Fibroblast of lung (primary cell): Measurements from ENCODE around the gene RAB40B. TPM values are rescaled to one million over a fixed set of nuclear protein-coding genes. Genes with fewer than 3 reads are reported as not detected.

Experiments used
- DNase-seq, 2 donors: peaks; one replicate each; pipeline versions ENCODE4 v3.0.0 to v3.0.0-alpha.2; 2010; ENCODE audit warnings: low read depth in 2 of 2
- H2AFZ ChIP-seq: 2 replicates; pipeline ENCODE4 v1.5.1; 2012; ENCODE audit warnings: low read length, control low read depth, inconsistent platforms
- H3K27ac ChIP-seq: 2 replicates; pipeline ENCODE4 v1.5.1; 2011; ENCODE audit warnings: low read length, control low read depth; ENCODE audit not compliant: insufficient read depth
- H3K27me3 ChIP-seq: 2 replicates; pipeline ENCODE4 v1.5.1; 2011; ENCODE audit warnings: mild to moderate bottlenecking, low read length; ENCODE audit not compliant: control insufficient read depth, insufficient read depth
- H3K36me3 ChIP-seq: 2 replicates; pipeline ENCODE4 v1.5.1; 2011; ENCODE audit warnings: low read length; ENCODE audit not compliant: control insufficient read depth, insufficient read depth
- H3K4me1 ChIP-seq: 2 replicates; pipeline ENCODE4 v1.5.1; 2011; ENCODE audit warnings: low read length; ENCODE audit not compliant: control insufficient read depth, insufficient read depth; ENCODE audit errors: extremely low read depth
- H3K4me2 ChIP-seq: 2 replicates; pipeline ENCODE4 v1.5.1; 2011; ENCODE audit warnings: low read length, control low read depth; ENCODE audit not compliant: insufficient read depth; ENCODE audit errors: extremely low read depth
- H3K4me3 ChIP-seq, 4 experiments: fragments of 200-600 bp in 1 of 4; sonication (generic) in 1 of 4; replicated peaks in 1 of 4; 2 replicates each; pipeline ENCODE4 v1.5.1; 2011 to 2016; ENCODE audit warnings: low read length in 4 of 4, low read depth in 3 of 4, mild to moderate bottlenecking in 3 of 4, control low read depth in 2 of 4, inconsistent platforms in 1 of 4, mixed read lengths in 1 of 4; ENCODE audit not compliant: insufficient read depth in 1 of 4; ENCODE audit errors: control extremely low read depth in 1 of 4
- H3K79me2 ChIP-seq: 2 replicates; pipeline ENCODE4 v1.5.1; 2012; ENCODE audit warnings: mild to moderate bottlenecking, low read length, inconsistent platforms; ENCODE audit not compliant: control insufficient read depth, insufficient read depth
- H3K9ac ChIP-seq: 2 replicates; pipeline ENCODE4 v1.5.1; 2011; ENCODE audit warnings: mild to moderate bottlenecking, low read length, control low read depth; ENCODE audit not compliant: insufficient read depth
- H3K9me3 ChIP-seq: 2 replicates; pipeline ENCODE4 v1.5.1; 2012; ENCODE audit warnings: low read depth, low read length; ENCODE audit not compliant: control insufficient read depth, insufficient read depth
- H4K20me1 ChIP-seq: 2 replicates; pipeline ENCODE4 v1.5.1; 2011; ENCODE audit warnings: low read length; ENCODE audit not compliant: control insufficient read depth, insufficient read depth; ENCODE audit errors: extremely low read depth
- EZH2 ChIP-seq: IDR thresholded peaks from 2 replicates; pipeline ENCODE4 v1.5.1; 2012; ENCODE audit warnings: low read length, control low read depth, mild to moderate bottlenecking; ENCODE audit errors: missing control alignments
- polyA plus RNA-seq, 2 donors: library from polyadenylated mRNA; depleted of rRNA in 1 of 2; stranded (reverse) in 1 of 2; unstranded in 1 of 2; fragments of >200 nt; gene quantifications; 2 replicates each; pipeline ENCODE4 v1.2.1, GENCODE V29; 2011 to 2012; ENCODE audit warnings: missing spikeins in 1 of 2
- total RNA-seq: library from RNA; depleted of rRNA; stranded (reverse); fragments of >200 nt; gene quantifications from 2 replicates; pipeline ENCODE4 v1.2.1, GENCODE V29; 2014
- TF ChIP-seq, protein P1 (sequence below), 2 donors: IDR thresholded peaks in 1 of 2; conservative IDR thresholded peaks in 1 of 2; 1 replicate in 1 of 2; 2 replicates in 1 of 2; pipeline ENCODE4 v1.5.1; 2011 to 2012; ENCODE audit warnings: low read length in 2 of 2, control low read depth in 1 of 2, inconsistent platforms in 1 of 2, low read depth in 1 of 2, mild to moderate bottlenecking in 1 of 2

Gene RAB40B
- total and polyA plus RNA-seq, 2 donors (not counting 1 experiment from before 2014, with no cell fraction given) = 3.3 TPM

DNA sequence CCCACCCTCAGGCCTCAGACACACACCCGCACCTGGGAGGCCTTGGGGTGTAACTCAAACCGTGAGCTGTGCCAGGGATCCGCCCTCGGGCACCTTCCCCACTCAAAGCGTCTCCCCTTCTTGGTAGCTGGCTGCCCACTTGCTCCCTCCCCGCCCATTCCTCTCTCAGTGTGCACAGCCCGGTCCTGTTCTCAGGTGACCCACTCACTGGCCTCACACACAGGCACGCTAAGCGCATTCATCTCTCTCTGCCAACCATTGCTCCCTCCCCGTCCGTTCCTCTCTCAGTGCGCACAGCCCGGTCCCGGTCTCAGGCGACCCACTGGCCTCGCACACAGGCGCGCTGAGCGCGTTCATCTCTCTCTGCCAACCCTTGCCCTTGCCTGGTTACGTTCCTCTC, 71.1 kb downstream of the RAB40B start:
- Histone ChIP-seq H3K27ac (no peak overlapping the region), H3K4me2 (no peak overlapping the region), H3K9ac (no peak overlapping the region), H3K4me1 (no peaks in the 10 kb centered on the region), H2AFZ (no peak overlapping the region), H3K27me3 (no peaks in the 10 kb centered on the region), H3K36me3 (peaks cover 9% of the 10 kb centered on the region), H3K4me3 (no peak overlapping the region), H4K20me1 (no peaks in the 10 kb centered on the region), H3K9me3 (no peaks in the 10 kb centered on the region), H3K79me2 (peaks cover 10% of the 10 kb centered on the region)
- TF ChIP-seq, protein P1, sequence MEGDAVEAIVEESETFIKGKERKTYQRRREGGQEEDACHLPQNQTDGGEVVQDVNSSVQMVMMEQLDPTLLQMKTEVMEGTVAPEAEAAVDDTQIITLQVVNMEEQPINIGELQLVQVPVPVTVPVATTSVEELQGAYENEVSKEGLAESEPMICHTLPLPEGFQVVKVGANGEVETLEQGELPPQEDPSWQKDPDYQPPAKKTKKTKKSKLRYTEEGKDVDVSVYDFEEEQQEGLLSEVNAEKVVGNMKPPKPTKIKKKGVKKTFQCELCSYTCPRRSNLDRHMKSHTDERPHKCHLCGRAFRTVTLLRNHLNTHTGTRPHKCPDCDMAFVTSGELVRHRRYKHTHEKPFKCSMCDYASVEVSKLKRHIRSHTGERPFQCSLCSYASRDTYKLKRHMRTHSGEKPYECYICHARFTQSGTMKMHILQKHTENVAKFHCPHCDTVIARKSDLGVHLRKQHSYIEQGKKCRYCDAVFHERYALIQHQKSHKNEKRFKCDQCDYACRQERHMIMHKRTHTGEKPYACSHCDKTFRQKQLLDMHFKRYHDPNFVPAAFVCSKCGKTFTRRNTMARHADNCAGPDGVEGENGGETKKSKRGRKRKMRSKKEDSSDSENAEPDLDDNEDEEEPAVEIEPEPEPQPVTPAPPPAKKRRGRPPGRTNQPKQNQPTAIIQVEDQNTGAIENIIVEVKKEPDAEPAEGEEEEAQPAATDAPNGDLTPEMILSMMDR (conservative IDR thresholded peaks at IDR 0.05 in 1 of 2, IDR thresholded peaks at IDR 0.05 in 1 of 2; ENCODE audit: low read depth in 1 of 2, low read length in 2 of 2) = no peak
- no peak for TF ChIP-seq EZH2
- no peak for DNase-seq

DNA sequence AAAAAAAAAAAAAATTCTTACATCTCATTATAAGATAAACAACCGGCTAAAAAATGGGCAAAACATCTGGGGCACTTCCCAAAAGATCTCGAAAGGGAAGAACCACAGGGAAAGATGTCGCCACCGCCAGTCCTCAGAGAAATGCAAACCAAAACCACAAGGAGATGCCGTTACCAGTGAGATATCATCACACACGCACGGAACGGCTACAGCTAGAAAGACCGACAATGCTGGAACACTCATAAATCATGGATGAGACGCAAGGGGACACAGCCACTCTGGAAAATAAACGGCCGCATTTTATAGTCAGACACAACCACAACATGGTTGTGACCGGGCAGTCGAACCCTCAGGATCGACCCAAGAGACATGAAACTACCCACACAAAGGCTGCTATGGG, 74.8 kb downstream of the RAB40B start:
- Histone ChIP-seq H3K9ac (no peak overlapping the region), H3K79me2 (no peaks in the 10 kb centered on the region), H3K36me3 (peaks cover 9% of the 10 kb centered on the region), H3K27ac (no peak overlapping the region), H4K20me1 (no peaks in the 10 kb centered on the region), H3K4me3 (no peak overlapping the region), H3K9me3 (no peaks in the 10 kb centered on the region), H3K27me3 (no peaks in the 10 kb centered on the region), H2AFZ (no peak overlapping the region), H3K4me2 (no peak overlapping the region), H3K4me1 (no peaks in the 10 kb centered on the region)
- TF ChIP-seq, protein P1 (conservative IDR thresholded peaks at IDR 0.05 in 1 of 2, IDR thresholded peaks at IDR 0.05 in 1 of 2; ENCODE audit: low read depth in 1 of 2, low read length in 2 of 2) = no peak
- TF ChIP-seq EZH2 = no peak
- DNase-seq = peak in 1 of 2 donors; percentile 8

DNA sequence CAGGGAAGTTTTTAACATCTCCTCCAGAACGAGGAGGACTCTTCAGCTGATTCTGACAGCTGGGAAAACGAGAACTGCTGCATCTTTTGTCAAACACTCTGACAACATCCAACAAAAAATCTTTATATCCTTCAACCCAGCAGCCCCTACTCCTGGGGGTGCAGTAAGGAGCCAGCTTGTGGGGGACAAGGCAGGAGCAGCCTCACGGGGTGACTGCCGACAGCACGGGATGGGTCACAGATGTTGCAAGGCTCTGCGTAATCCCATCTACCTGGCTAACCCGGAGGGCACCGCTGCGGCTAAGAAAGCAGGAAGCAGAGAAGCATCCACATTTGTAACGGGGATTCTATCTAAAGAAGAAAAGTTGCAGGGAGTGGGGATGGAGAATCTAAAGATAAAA, 78.9 kb downstream of the RAB40B start:
- Histone ChIP-seq H3K79me2 (no peaks in the 10 kb centered on the region), H3K27me3 (no peaks in the 10 kb centered on the region), H3K4me2 (no peak overlapping the region), H3K36me3 (peaks cover 20% of the 10 kb centered on the region), H3K4me1 (no peaks in the 10 kb centered on the region), H3K4me3 (no peak overlapping the region), H3K27ac (no peak overlapping the region), H2AFZ (no peak overlapping the region), H3K9me3 (no peaks in the 10 kb centered on the region), H4K20me1 (no peaks in the 10 kb centered on the region), H3K9ac (no peak overlapping the region)
- DNase-seq = no peak
- no peak for TF ChIP-seq EZH2
